Measurements from ENCODE around the gene UQCR11.

UQCR11 gene

DNA sequence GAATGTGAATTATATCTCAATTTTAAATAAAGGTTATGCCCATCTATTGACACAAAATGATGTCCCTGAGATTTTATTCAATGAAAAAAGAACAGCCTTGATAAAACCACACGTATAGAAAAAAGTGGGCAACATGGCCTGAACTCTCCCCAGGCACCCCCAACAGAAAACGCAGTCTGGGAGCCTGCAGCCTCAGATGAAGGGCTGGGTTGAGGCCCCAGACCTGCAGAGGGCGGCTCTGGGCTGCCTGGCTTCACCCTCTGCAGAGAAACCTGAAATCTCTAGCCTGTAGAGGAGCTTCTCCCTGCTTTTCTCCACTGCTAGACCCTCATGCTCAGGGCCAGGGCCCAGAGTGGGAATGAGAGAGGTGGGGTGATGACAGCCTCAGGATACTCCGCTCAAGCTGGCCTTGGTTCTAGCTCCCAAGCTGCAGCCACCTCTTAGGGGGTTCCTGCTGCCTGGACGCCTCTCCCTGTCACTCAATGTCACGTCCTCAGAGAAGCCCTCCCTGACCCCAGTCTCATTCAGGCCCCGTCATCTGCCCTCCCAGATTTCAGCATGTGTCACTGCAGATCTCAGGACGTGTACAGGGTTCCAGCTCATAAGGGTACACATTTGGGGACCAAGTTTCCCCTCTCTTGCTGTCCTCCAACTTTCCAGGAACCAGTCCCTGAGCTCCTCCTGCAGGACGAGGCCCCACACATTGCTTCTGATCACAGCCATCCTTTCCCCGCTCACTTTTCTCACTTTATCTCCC lies 14.4 kb downstream of the UQCR11 start:
- no peak for DNase-seq (ENCODE audit: low spot score)

- no peak for DNase-seq (ENCODE audit: low spot score)
Observed at GRCh38 chr19:1587872-1588271, 17.4 kb downstream of the UQCR11 start.

DNA sequence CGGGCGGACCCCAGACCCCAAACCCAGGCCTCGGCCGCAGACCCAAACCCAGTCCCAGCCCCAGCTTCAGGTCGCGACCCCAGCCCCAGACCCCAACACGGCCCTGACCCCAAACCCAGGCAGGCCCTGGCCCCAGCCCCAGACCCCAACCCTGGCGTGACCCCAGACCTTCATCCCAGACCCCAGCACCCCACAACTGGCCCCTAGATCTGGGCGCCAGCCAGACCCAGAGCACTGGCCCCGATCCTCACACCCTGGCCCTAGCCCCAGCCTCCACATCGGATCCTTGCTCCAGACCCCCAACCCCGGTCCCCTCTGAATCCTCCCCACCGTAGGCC lies 20.1 kb downstream of the UQCR11 start:
- no peak for DNase-seq (ENCODE audit: low spot score)

DNA sequence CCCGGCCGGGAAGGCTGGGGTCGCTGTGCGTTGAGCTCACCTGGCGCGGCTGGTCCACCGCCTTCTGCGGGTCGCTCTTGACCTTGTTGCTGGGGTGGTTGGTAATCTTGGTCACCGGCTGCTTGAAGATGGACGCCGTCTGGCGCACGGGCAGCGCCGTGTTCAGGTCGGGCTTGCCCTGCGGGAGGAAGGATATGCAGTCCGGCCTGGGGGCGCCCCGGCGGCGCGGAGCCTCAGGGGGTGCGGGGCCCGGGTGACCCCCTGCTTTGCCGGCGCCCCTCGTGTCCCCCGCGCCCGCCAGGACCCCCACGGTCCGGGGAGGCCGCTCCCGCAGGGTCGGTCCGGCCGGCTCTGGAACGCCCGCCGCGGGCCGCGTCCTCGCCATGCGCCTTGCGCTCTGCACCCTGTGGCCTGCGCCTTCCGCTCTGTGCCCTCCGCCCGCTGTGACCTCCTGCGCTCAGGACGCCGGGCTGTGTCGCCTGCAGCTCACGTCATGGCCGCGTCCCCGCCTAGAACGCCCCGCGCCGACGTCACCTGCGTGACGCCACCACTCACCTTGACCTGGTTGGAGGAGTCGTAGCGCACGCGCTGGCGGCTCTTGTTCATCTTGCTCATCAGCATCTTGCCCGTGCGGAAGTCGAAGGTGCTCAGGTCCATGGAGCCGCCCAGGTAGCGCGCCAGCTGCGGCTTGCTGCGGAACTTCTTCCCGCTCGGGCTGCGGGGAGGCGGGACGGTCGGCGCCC lies 20.6 kb downstream of the UQCR11 start:
- no peak for DNase-seq (ENCODE audit: low spot score)

GRCh38 chr19:1582201-1582600 lies 23.1 kb downstream of the UQCR11 start:
- DNase-seq (ENCODE audit: low spot score) = no peak

- no peak for DNase-seq (ENCODE audit: low spot score)
Observed at GRCh38 chr19:1580957-1581356, 24.3 kb downstream of the UQCR11 start.

DNA sequence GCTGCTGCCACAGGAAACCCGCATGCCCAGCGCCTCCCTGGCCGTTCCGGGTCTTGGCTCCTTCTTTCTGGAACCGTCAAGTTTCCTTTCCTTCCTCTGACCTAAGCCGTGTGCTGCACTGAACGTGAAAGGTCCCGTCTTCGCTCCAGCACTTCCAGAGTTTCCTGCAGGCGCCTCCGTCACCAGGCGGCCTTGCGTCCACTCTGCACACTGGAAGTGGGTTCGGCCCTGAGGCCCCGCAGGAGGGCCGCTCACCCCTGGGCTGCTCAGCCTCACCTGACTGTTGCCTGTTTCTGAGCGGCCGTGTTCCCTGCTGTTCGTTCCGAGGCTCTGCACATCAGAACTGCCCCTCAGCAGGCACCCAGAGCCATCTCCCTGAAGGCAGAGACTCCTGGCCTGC lies 24.9 kb downstream of the UQCR11 start:
- DNase-seq (ENCODE audit: low spot score) = no peak

GRCh38 chr19:1579222-1579621 lies 26.0 kb downstream of the UQCR11 start:
- DNase-seq (ENCODE audit: low spot score) = no peak

GRCh38 chr19:1577929-1578618 lies 27.2 kb downstream of the UQCR11 start:
- DNase-seq (ENCODE audit: low spot score) = no peak

- DNase-seq (ENCODE audit: low spot score) = no peak
Observed at GRCh38 chr19:1577090-1577928, 28.0 kb downstream of the UQCR11 start.

DNA sequence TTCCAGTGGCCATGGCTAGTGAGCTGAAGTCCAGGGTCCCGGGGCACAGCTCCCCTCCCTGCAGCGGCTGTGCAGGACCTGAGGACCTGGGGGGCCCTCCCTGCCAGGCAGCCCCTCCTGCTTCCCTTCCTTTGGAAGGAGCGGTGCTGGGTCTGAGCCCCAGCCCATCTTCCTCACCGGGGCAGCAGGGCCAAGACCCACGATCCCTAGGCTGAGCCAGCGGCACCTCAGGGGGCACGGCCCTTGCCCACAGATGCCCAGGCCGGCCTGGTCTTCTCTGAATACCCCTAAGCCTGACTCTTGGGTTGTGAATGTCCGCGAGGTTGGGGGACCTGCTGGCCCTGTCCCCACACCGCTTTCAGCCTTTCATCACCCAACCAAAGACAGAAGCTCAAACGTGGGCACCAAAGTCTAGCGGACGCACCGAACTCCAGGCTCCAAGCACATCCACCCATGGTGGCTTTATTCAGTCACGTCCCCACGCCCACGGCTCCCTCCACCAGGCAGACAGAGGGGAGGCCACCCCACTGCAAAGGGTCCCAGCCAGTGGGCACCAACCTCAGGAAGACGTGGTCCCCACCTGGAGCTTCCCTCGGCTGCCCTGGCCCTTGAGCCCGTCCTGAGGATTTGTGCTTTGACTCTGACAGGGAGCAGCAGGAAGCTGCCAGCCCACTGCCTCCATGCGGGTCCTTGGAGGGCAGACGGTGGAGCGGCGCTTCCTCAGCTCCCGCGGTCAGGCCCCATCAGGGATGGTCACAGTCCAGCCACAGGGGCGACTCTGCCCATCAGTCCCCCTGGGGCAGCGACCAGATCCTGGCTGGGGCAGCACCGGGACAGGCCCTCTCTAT lies 28.8 kb downstream of the UQCR11 start:
- no peak for DNase-seq (ENCODE audit: low spot score)

DNA sequence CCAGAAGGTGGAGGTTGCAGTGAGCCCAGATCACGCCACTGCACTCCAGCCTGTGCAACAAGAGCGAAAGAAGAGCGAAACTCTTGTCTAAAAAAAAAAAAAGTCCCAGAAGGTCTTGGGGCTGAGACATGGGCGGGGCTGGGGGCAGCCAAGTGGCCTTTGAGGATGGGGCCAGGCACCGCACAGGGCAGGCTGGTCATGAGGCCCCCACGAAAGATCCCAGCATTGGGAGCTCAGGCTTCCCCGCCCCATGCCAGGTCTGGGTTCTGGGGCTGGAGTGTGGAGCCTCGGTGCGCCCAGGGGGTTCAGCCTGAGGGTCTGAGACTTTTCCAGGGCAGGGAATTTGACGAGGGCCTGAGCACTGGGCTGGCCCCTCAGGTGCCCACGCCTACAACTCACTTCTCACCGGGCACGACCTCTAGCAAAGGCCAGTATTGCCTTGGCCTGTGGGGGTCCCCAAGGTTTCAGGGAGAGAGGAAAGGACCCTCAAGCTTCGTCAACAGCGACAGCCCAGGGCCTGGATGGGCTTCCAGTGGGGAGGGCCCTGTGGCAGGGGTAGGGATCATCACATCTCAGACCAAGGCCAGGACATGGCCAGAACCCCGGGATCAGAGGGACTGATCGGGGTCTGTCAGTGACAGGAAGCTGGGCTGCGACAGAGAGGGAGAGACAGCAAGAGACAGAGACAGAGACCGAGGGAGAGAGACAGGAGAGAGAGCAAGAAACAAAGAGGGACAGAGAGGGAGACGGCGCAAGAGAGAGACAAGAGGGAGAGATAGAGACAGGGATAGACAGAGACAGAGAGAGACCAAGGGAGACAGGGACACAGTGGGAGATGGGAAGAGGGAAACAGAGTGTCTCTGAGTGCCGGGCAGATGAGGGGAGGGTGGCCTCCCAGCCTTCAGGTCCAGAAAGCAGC lies 29.7 kb downstream of the UQCR11 start:
- DNase-seq (ENCODE audit: low spot score) = no peak

DNA sequence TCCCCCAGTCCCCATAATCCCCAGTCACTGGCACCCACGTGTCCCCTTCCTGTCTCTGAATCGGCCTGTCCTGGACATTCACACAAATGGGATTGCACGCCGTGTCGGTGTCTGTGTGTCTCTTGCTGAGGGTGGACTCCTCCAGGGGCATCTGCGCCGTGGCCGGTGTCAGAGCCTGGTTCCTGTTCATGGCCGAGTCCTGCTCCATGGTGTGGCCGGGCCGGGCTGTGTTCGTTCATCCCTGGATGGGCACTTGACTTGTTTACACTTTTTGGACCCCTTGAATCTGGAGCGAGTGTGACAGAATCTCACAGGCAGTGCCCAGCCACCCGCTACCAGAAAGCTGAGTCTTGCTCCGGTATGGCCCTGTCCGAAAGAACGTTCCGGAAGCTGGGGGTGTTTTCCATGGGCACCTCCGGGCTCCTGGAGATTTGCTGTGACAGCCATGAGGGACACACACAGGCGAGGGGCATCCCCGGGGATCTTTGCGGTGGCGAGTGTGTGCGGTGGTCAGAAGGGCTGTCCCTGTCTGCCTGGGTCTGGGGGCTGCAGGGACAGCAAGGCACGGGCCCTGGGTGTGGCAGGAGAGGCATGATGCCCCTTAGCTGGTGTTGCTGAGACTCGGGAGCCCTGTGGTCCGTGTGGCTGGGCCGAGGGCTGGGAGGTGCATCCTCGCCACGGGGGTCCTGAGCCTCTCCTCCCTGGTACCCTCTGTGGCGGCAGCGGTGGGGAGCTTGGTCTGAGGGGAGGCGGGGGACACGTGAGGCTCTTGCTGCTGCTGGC lies 30.7 kb downstream of the UQCR11 start:
- no peak for DNase-seq (ENCODE audit: low spot score)

- DNase-seq (ENCODE audit: low spot score) = no peak
Observed at GRCh38 chr19:1572795-1573194, 32.5 kb downstream of the UQCR11 start.

- no peak for DNase-seq (ENCODE audit: low spot score)
Observed at GRCh38 chr19:1571358-1571757, 33.9 kb downstream of the UQCR11 start.

DNA sequence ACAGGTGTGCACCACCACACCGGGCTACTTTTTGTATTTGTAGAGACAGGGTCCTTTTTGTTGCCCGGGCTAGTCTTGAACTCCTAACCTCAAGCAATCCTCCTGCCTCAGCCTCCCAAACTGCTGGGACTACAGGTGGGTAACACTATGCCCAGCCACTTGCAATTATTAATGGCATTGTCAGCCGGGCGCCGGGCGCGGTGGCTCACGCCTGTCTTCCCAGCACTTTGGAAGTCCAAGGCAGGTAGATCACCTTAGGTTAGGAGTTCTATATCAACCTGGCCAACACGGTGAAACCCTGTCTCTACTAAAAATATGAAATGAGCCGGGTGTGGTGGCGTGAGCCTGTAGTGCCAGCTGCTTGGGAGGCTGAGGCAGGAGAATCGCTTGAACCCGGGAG lies 34.4 kb downstream of the UQCR11 start:
- DNase-seq (ENCODE audit: low spot score) = no peak

- no peak for DNase-seq (ENCODE audit: low spot score)
Observed at GRCh38 chr19:1569997-1570396, 35.3 kb downstream of the UQCR11 start.

DNA sequence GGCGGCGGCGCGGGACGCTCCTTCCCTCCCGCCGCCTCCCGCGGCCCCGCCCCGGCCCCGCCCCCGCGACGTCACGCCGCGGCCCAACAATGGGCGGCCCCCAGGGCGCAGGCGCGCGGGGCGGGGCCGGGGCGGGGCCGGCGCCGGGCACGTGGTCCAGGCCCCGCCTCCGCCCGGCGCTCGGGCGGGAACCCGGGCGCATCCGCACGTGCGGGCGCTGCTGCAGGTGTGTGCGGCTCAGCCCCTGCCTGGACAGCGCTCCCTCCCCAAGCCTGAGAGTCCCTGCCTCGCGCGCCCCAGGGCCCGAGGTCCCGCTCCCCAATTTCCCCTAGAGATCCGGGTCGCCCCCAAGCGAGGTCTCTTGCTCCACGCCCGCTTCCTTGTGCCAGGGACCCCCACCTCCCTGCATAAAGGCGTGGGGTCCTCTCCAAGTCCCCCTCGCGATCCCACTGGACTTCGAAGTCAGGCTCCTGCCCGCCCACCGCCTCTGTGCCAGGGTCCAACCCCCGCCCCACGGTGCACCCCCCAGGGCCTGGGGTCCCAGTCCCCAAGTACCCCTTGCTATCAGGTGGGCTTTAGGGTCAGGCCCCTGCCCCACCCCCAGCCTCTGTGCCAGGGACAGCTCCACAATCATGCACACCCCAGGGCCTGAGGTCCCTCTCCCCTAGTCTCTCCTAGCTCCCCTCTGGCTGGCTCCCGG lies 36.8 kb downstream of the UQCR11 start, which contains the start of gene MEX3D:
Gene MEX3D, minus strand, starts transcription at position 6 of the 700 bp plus-strand sequence. CDS start 267 bp downstream, outside the sequence.
- peak; percentile 63 for DNase-seq (ENCODE audit: low spot score)

GRCh38 chr19:1567848-1568227 lies 37.4 kb downstream of the UQCR11 start:
- no peak for DNase-seq (ENCODE audit: low spot score)

Data from globus pallidus (tissue), 1 donor.